ENCODE data around the gene POLRMT. TPM values are rescaled to one million over a fixed set of nuclear protein-coding genes. Genes with fewer than 3 reads are reported as not detected.

POLRMT gene
- total RNA-seq, 1 donor from 2014 or later = 53.6 TPM

DNA sequence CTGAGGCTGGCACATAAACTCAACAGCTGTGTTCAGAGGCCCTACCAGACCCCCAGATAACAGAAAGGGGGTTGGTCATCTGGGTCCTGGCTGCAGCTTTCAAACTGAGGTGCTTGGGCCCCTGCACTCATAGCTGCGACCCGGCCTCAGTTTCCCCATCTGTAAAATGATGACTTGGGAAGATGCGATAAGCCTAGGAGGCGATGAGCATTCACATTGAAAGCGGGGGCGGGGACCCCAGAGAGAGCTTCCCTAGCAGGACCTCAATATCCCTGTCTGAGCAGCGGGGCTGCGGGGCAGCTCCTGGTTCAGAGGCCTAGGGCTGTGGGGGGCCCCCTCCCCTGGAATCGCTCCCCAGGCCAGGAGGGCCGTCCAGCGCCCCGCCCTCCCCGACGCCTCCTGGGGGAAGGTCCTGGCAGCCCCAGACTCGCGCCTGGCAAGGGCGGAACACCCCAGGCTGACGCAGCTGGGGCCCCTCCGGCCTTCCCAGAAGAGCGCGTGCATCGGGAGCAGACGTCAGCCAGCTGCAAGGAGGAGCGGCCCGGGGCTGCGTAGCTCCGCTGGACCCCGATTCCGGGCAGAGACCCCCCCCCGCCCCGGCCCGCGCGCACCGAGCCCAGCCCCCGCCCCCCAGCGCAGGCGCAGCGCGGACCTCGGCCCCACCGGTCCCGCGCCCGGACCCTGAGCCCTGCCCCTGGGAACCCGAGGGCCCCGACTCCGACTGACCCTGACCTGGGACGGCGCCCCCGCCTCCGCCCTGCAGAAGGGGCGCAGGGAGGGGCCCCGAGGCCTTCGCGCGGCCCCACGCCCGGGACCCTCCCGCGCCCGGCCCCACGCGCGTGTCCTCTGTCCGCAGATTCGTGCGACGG is 46.3 kb upstream of the POLRMT start:
- peak; percentile 45 for DNase-seq (ENCODE audit: low spot score)
- TF ChIP-seq, protein P1, sequence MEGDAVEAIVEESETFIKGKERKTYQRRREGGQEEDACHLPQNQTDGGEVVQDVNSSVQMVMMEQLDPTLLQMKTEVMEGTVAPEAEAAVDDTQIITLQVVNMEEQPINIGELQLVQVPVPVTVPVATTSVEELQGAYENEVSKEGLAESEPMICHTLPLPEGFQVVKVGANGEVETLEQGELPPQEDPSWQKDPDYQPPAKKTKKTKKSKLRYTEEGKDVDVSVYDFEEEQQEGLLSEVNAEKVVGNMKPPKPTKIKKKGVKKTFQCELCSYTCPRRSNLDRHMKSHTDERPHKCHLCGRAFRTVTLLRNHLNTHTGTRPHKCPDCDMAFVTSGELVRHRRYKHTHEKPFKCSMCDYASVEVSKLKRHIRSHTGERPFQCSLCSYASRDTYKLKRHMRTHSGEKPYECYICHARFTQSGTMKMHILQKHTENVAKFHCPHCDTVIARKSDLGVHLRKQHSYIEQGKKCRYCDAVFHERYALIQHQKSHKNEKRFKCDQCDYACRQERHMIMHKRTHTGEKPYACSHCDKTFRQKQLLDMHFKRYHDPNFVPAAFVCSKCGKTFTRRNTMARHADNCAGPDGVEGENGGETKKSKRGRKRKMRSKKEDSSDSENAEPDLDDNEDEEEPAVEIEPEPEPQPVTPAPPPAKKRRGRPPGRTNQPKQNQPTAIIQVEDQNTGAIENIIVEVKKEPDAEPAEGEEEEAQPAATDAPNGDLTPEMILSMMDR (IDR thresholded peaks at IDR 0.05; ENCODE audit: unreplicated experiment) = no peak
- H3K4me1 Mint-ChIP-seq (ENCODE audit: unreplicated experiment) = peaks cover 2% of the 10 kb centered on the region
- no peaks in the 10 kb centered on the region for H3K36me3 Mint-ChIP-seq (ENCODE audit: low read depth, unreplicated experiment)
- peaks cover 8% of the 10 kb centered on the region for H3K27me3 Mint-ChIP-seq (ENCODE audit: unreplicated experiment)
- H3K27ac Mint-ChIP-seq (ENCODE audit: unreplicated experiment) = no peak overlapping the region
- peak overlapping the region; percentile 83 for H3K4me3 Mint-ChIP-seq (ENCODE audit: unreplicated experiment)
- no peaks in the 10 kb centered on the region for H3K9me3 Mint-ChIP-seq (ENCODE audit: unreplicated experiment)

- Mint-ChIP-seq H3K9me3 (ENCODE audit: unreplicated experiment) (no peaks in the 10 kb centered on the region), H3K36me3 (ENCODE audit: low read depth, unreplicated experiment) (no peaks in the 10 kb centered on the region), H3K4me3 (ENCODE audit: unreplicated experiment) (peak overlapping the region; percentile 83), H3K27me3 (ENCODE audit: unreplicated experiment) (peaks cover 8% of the 10 kb centered on the region), H3K4me1 (ENCODE audit: unreplicated experiment) (peaks cover 2% of the 10 kb centered on the region), H3K27ac (ENCODE audit: unreplicated experiment) (no peak overlapping the region)
- DNase-seq (ENCODE audit: low spot score) = no peak
- TF ChIP-seq, protein P1 (IDR thresholded peaks at IDR 0.05; ENCODE audit: unreplicated experiment) = no peak
Measured at GRCh38 chr19:678791-679388, 45.6 kb upstream of the POLRMT start.

DNA sequence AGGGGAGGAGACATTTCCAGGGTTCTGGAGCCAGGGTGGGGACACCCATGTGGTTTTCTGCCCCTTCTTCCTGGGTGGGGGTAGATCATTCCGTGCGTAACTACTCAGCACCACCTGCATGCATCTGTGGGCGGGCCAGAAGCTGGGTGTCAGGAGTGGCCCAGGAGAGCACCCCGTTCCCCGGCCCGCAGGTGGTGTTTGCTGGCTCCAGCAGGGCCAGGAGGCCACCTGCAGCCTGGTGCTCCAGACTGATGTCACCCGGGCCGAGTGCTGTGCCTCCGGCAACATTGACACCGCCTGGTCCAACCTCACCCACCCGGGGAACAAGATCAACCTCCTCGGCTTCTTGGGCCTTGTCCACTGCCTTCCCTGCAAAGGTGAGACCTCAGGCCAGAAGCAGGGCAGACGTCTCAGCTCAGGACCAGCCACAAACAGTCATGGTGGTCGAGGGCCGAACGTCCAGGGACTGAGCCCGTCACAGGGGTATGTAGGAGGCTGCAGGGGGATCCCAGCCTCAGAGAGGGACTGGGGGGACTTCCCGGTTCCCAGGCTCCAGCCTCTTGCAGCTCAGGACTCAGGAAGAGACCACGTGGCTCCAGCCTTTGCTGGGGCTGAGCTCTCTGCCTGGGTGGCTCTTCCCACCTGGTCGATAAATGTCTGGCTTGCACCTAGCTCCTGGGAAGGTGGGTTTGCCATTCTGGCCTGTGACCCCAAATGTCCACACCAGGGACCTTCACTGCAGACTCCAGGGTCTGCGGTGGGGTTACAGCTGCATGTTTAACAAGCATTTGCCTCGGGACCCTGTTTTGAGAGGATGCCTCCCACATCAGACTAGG is 44.5 kb upstream of the POLRMT start:
- H3K27ac Mint-ChIP-seq (ENCODE audit: unreplicated experiment) = no peak overlapping the region
- no peak overlapping the region for H3K4me3 Mint-ChIP-seq (ENCODE audit: unreplicated experiment)
- TF ChIP-seq, protein P1 (IDR thresholded peaks at IDR 0.05; ENCODE audit: unreplicated experiment) = no peak
- peaks cover 8% of the 10 kb centered on the region for H3K27me3 Mint-ChIP-seq (ENCODE audit: unreplicated experiment)
- H3K36me3 Mint-ChIP-seq (ENCODE audit: low read depth, unreplicated experiment) = no peaks in the 10 kb centered on the region
- H3K9me3 Mint-ChIP-seq (ENCODE audit: unreplicated experiment) = no peaks in the 10 kb centered on the region
- peaks cover 2% of the 10 kb centered on the region for H3K4me1 Mint-ChIP-seq (ENCODE audit: unreplicated experiment)
- no peak for DNase-seq (ENCODE audit: low spot score)

DNA sequence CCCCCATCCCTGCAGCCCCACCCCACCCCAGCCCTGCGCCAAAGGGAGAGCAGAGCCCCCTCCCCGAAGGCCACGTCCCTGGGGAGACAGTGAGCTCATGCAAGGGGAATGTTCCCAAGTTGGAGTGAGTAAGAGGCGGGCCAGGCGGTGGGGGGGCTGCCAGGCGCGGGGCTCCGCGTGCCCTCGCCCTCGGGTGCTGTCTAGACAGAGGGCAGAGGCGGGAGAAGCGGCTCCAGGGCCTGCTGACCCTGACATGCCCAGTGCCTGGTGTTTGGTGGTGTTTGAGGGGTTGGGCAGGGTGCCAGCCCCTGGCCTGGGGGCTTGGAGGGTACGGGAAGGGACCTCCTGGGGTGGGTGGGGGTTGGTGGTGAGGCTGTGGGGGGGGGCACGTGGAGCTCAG is 43.9 kb upstream of the POLRMT start:
- Mint-ChIP-seq H3K36me3 (ENCODE audit: low read depth, unreplicated experiment) (no peaks in the 10 kb centered on the region), H3K4me1 (ENCODE audit: unreplicated experiment) (peaks cover 2% of the 10 kb centered on the region), H3K27me3 (ENCODE audit: unreplicated experiment) (peaks cover 8% of the 10 kb centered on the region), H3K27ac (ENCODE audit: unreplicated experiment) (no peak overlapping the region), H3K9me3 (ENCODE audit: unreplicated experiment) (no peaks in the 10 kb centered on the region), H3K4me3 (ENCODE audit: unreplicated experiment) (no peak overlapping the region)
- TF ChIP-seq, protein P1 (IDR thresholded peaks at IDR 0.05; ENCODE audit: unreplicated experiment) = no peak
- DNase-seq (ENCODE audit: low spot score) = no peak
